GM18499 (cell line): ENCODE results near the gene H2BK1.

ENCODE experiments used
- ATAC-seq: cut with Tn5 transposase; IDR thresholded peaks from one replicate; pipeline ENCODE4 v1.9.1; 2021; ENCODE audit warnings: moderate number of reproducible peaks; ENCODE audit not compliant: insufficient read depth, unreplicated experiment

H2BK1 gene

GRCh38 chr7:151210087-151210854 is at the start of gene H2BK1:
TSS of gene H2BK1 (minus strand) at chr7:151210488. CDS start at chr7:151210318, 170 bp downstream.
- no peak for ATAC-seq

DNA sequence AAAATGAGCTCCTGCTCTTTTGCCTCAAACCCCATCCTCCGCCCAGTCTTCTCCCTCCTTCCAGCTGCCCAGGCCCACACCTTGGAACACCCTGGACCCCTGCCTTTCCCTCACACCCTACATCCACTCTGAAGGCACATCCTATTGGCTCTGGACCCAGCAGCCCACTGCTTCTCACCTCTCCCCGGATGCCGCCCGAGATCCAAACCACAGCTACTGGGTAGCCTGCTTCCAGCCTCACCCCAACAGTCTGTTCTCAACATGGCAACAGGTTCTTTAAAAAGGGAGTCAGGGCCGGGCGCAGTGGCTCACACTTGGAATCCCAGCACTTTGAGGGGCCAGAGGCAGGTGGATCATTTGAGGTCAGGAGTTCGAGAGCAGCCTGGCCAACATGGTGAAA is 47.7 kb upstream of the H2BK1 start:
- ATAC-seq: no peak

- ATAC-seq: no peak
Measured at GRCh38 chr7:151256410-151257045, 46.2 kb upstream of the H2BK1 start.

DNA sequence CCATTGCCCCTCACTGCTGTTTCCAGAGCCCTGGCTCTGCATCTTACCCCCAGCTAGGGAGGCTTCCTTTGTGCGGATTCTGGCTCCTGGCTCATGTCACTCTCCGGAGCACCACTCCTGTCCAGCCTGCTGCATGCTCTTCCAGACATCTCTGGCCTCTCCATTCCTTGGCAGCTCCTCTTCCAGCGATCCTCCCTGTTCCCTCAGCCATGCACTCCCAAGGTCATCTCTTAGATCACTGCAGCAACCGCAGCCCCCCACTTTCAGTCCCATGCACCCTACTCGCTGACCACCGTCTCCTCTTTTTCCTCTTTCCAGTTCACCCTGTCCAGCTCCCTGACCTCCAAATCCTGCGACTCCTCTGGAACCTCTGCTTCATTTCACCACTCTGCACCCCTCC is 45.1 kb upstream of the H2BK1 start:
- ATAC-seq: no peak

- ATAC-seq: no peak
Measured at GRCh38 chr7:151254851-151255250, 44.6 kb upstream of the H2BK1 start.

DNA sequence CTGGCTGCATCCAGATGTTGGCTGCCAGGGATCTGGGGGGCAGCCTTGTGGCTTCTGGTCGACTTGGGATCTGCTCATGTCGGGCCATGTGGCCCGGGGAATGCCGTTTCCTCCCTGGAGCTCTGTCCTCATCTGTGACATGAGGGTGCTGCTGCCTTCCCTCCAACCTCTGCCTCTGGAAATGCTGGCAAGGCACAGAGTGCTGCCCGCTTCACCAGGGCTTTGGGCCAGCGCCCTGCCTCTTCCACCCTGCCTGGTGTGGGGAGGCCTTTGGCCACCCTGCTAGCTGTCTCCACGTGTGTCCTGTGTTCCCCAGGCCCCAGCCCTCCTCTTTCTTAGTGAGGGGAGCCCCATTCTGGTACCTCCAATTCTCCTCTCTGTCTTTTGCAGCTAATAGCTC is 44.0 kb upstream of the H2BK1 start:
- ATAC-seq: no peak

- ATAC-seq: no peak
Measured at GRCh38 chr7:151252961-151253711, 42.8 kb upstream of the H2BK1 start.

GRCh38 chr7:151252561-151252835 is 42.2 kb upstream of the H2BK1 start:
- no peak for ATAC-seq

- no peak for ATAC-seq
Measured at GRCh38 chr7:151251689-151252560, 41.6 kb upstream of the H2BK1 start.

DNA sequence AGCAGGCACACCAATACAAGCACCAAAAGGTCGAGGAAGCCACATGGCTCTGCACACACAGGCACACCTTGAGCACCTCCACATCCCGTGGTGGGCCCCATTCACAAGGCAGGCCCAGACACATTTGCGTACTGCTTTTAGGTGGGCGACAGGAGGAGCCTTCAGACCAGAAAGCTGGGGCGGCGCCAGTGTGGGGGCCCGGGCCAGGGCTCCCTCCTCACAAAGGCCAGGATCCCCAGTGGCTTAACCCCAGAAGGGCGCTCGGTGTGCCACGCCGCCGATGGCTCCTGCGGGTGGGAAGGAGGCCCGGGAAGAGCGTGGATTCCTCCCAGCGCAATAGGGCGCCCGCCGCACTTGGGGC is 41.0 kb upstream of the H2BK1 start:
- ATAC-seq: no peak

DNA sequence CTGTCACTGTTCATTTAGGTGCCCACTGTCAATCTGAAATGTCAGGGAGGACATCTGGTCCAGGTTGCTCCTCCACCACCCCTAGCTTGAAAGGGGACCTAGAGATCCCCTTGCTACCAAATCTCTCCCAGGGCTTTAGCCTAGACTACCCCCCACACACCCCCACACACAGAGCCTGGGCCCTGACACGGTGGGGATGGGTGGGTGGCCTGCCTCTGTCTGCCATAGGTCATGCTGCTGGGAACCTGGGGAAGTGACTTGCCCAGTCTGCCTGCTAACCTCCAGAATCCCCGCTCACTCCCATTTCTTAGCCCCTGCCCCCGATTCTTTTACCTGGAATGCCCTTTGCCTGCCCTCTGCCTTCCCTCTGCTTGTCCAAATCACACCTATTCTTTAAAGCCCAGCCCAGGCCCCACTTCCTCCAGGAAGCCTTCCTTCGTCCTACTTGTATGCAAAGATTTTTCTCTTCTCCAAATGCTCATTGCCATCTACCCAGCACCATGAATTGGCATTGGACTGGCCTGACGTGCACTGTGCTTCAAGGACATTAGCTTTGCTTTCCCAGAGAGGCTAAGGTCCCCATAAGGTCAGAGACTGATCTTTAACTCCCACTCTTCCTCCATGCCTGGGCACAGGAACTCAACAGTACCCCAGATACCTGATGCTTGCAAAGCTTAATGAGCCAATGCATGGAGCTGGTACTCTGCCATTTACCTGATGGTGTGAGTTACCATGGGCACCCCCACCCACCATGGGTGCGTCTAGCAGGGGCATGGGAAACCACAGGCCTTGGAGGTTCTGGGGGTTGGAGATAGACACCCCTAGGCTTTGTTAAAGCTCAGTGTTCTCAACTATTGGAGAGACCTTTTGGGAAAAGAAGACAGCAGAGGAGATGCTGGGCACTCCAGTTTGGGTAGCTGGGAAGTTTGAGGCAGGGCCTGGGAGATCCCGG is 40.2 kb upstream of the H2BK1 start:
- no peak for ATAC-seq

DNA sequence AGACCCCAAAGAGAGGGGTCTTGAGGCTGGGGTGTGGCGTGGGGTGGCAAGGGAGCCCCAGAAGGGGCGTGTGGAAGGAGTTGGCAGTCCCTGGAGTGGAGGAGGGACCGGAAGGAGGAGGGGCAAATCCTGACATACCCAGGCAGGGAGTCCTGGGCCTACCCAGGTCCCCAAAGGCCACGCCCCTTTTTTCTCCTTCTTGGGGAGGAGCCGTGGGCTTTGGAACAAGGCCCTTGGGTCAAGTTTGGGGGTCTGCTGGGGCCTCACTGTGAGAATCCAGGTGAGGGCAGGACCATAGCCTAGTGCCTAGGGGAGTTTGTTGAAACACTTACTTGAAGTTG is 39.4 kb upstream of the H2BK1 start:
- no peak for ATAC-seq

DNA sequence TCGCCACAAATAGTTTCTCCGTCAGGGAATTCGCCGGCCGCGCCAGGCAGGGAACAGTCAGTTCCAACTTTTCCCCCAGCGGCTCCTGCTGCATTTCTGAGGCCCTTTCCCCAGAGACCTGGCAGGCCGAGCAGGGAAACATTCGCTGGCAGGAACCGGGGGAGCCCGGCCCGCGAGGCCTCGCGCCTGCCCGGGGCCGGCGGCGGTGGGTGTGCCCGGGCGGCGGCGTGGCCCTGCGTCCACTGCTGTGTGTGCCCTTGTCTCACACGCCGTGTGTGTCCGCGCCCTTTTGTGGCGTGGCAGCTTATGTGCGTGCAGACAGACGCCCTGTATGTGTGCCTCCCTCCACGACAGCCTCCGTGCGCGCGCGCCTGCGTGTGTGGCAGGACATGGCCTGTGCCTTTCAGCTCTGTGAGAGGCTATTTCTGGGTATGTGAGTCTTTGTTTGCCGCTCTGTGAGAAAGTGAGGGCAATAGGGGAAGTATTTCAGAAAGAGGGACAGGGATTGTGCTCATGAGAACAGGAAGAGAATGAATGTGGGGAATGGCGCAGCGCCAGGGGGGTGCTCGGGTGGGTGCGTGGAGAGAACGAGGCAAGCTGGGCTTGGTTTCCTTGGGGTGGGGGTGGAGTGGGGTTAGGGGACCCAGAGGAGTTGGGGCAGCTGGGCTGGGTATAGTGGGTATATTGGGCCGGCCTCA is 38.9 kb upstream of the H2BK1 start:
- ATAC-seq: no peak

- no peak for ATAC-seq
Measured at GRCh38 chr7:151248346-151249033, 38.2 kb upstream of the H2BK1 start, which contains the start of gene SMARCD3. TSS of gene SMARCD3 (minus strand) at chr7:151248694. CDS start at chr7:151248562, 132 bp downstream.

- no peak for ATAC-seq
Measured at GRCh38 chr7:151247611-151248345, 37.5 kb upstream of the H2BK1 start.

DNA sequence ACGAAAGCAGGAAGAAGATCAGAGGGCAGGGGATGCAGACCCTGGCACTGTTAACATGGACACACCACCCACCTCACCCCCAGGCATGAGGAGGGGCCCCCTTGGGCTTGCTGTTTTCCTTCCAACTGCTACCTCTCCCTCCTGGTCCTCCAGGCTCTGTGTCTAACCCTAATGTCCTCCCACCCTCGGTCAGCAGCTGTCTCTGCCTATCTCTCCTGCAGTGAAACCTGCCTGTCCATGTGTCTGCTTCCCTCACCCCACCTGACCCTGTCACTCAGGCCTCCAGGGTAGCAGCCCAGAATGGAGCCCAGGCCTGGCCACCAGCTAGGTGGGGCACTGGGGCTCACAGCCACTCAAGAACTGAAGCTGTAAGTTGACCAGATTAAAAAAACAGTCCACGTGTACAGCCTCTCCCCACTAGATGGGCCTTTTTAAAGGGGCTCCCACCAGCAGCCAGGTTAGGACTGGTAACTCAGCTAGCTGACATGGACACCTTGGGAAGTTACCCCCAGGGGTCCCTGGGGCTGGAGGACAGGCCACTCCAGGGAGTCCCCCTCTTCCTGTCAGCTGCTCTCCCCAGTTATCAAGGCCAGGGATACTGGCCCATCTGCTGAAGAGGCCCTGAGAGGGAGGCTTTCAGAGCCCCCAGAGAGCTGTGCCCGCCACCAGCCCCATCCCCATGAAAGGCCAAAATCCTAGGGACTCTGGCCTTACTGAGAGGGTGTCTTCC is 36.7 kb upstream of the H2BK1 start:
- ATAC-seq: no peak
